SK-N-MC (cell line): ENCODE data around the gene HOXA3.

Experiments
- EZH2 ChIP-seq: fragments of 200-600 bp; sonication (generic); IDR thresholded peaks from one replicate; pipeline ENCODE4 v1.6.1; 2017; ENCODE audit warnings: antibody characterized with exemption
- POLR2AphosphoS5 ChIP-seq: IDR thresholded peaks from 2 replicates; pipeline ENCODE4 v1.6.1; 2012; ENCODE audit warnings: mild to moderate bottlenecking, low read depth, low read length, borderline replicate concordance

DNA sequence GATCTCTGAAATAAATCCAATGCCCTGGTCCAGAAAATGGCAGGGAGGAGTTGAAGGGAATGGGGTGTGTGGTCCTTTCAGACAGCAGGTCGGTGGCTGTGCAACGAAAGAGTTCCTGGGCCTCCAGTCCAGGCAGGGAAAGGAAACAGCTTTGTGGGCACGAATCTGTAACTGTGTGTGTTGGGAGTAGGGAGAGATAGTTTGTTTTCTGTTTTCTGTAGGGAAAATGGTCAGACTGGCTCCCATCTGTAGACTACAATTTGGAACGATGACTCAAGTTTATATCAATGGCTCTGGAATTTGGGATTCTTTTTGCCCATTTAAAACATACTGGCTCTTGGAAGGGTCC is 15.5 kb upstream of the HOXA3 start:
- no peak for TF ChIP-seq EZH2
- no peak for TF ChIP-seq POLR2AphosphoS5
